IMR-90 (cell line): ENCODE data around the gene COL4A3. TPM values are rescaled to one million over a fixed set of nuclear protein-coding genes. Genes with fewer than 3 reads are reported as not detected.

Source experiments
- ATAC-seq: fragments of 200-7000 bp; cut with Tn5 transposase; 2 replicates; pipeline ENCODE4 v1.9.1; 2020; ENCODE audit warnings: low read depth, mild to moderate bottlenecking, moderate library complexity
- BruUV-seq: library from RNA; stranded (reverse); fragments of 400-500 nt; replicated peaks from 2 replicates; lab custom pipeline; 2021; lab: Mats Ljungman, UMichigan
- CTCF ChIA-PET: fragments of 300-600 bp; formaldehyde crosslinking; extraction: SDS; loops from one replicate; lab custom pipeline; 2021; ENCODE audit warnings: antibody characterized with exemption; lab: Yijun Ruan, JAX
- POLR2A ChIA-PET: fragments of 300-600 bp; sonication (Branson Sonifier 250); formaldehyde crosslinking; loops from one replicate; lab custom pipeline; 2022; ENCODE audit warnings: antibody characterized with exemption; ENCODE audit not compliant: unreplicated experiment; lab: Charles Lee
- DNase-seq: peaks from one replicate; pipeline ENCODE4 v3.0.0; 2013
- H2AFZ ChIP-seq: replicated peaks from 2 replicates; pipeline ENCODE3; 2013; ENCODE audit warnings: low read length, mild to moderate bottlenecking; ENCODE audit not compliant: poor library complexity
- H2AK5ac ChIP-seq: 2 replicates; pipeline ENCODE4 v1.6.1; 2013; ENCODE audit warnings: low read depth, low read length, inconsistent platforms
- H2AK9ac ChIP-seq: replicated peaks from 2 replicates; pipeline ENCODE3; 2013; ENCODE audit warnings: mild to moderate bottlenecking, low read depth, low read length, moderate library complexity; ENCODE audit not compliant: poor library complexity
- H2BK120ac ChIP-seq: 2 replicates; pipeline ENCODE4 v1.6.1; 2013; ENCODE audit warnings: low read depth, low read length, inconsistent platforms
- H2BK15ac ChIP-seq: 3 replicates; pipeline ENCODE4 v1.6.1; 2013; ENCODE audit warnings: low read depth, low read length, inconsistent platforms
- H2BK20ac ChIP-seq: 2 replicates; pipeline ENCODE4 v1.6.1; 2013; ENCODE audit warnings: low read depth, mild to moderate bottlenecking, inconsistent platforms, low read length, moderate library complexity
- H2BK5ac ChIP-seq: 2 replicates; pipeline ENCODE4 v1.6.1; 2013; ENCODE audit warnings: mild to moderate bottlenecking, low read depth, low read length, inconsistent platforms; ENCODE audit not compliant: poor library complexity, severe bottlenecking
- H3K14ac ChIP-seq: replicated peaks from 2 replicates; pipeline ENCODE4 v1.6.1; 2013; ENCODE audit warnings: low read depth, low read length, inconsistent platforms
- H3K18ac ChIP-seq: 2 replicates; pipeline ENCODE4 v1.6.1; 2013; ENCODE audit warnings: low read depth, low read length, control low read depth
- H3K23ac ChIP-seq: 2 replicates; pipeline ENCODE4 v1.6.1; 2013; ENCODE audit warnings: low read depth, low read length, inconsistent platforms
- H3K27ac ChIP-seq: 2 replicates; pipeline ENCODE4 v1.5.1; 2013; ENCODE audit warnings: mild to moderate bottlenecking, control low read depth, low read length; ENCODE audit not compliant: insufficient read depth
- H3K27me3 ChIP-seq: 2 replicates; pipeline ENCODE4 v1.6.1; 2013; ENCODE audit warnings: low read length; ENCODE audit not compliant: control insufficient read depth, insufficient read depth
- H3K36me3 ChIP-seq: 2 replicates; pipeline ENCODE4 v1.6.1; 2013; ENCODE audit warnings: low read length, mixed read lengths; ENCODE audit not compliant: control insufficient read depth, insufficient read depth
- H3K4ac ChIP-seq: 2 replicates; pipeline ENCODE4 v1.6.1; 2013; ENCODE audit warnings: low read depth, low read length, inconsistent platforms
- H3K4me1 ChIP-seq: 2 replicates; pipeline ENCODE4 v1.6.1; 2013; ENCODE audit warnings: low read length, mixed read lengths; ENCODE audit not compliant: control insufficient read depth, insufficient read depth
- H3K4me2 ChIP-seq: 2 replicates; pipeline ENCODE4 v1.6.1; 2013; ENCODE audit warnings: low read depth, mild to moderate bottlenecking, control low read depth, low read length, moderate library complexity
- H3K4me3 ChIP-seq: 2 replicates; pipeline ENCODE4 v1.5.1; 2013; ENCODE audit warnings: low read depth, mild to moderate bottlenecking, control low read depth, low read length, moderate library complexity; ENCODE audit not compliant: insufficient read depth
- H3K56ac ChIP-seq: 2 replicates; pipeline ENCODE4 v1.6.1; 2013; ENCODE audit warnings: low read length, inconsistent platforms; ENCODE audit not compliant: insufficient read depth; ENCODE audit errors: extremely low read depth
- H3K79me1 ChIP-seq, 2 experiments: 2 replicates each; pipeline ENCODE4 v1.6.1; 2013; ENCODE audit warnings: low read length in 2 of 2, inconsistent platforms in 1 of 2, low read depth in 1 of 2
- H3K9ac ChIP-seq: 2 replicates; pipeline ENCODE4 v1.6.1; 2013; ENCODE audit warnings: low read depth, low read length, control low read depth
- H3K9me1 ChIP-seq: 2 replicates; pipeline ENCODE4 v1.6.1; 2013; ENCODE audit warnings: low read length, inconsistent platforms; ENCODE audit not compliant: insufficient read depth
- H3K9me3 ChIP-seq: 2 replicates; pipeline ENCODE4 v1.6.1; 2013; ENCODE audit warnings: low read length; ENCODE audit not compliant: control insufficient read depth, insufficient read depth
- H4K20me1 ChIP-seq: 2 replicates; pipeline ENCODE4 v1.6.1; 2013; ENCODE audit warnings: low read length, inconsistent platforms; ENCODE audit not compliant: insufficient read depth
- H4K5ac ChIP-seq: 2 replicates; pipeline ENCODE4 v1.6.1; 2013; ENCODE audit warnings: mild to moderate bottlenecking, low read depth, low read length, control low read depth
- H4K8ac ChIP-seq, 2 experiments: 2 replicates each; pipeline ENCODE4 v1.6.1; 2013; ENCODE audit warnings: low read depth in 2 of 2, low read length in 2 of 2, control low read depth in 1 of 2, inconsistent platforms in 1 of 2
- H4K91ac ChIP-seq: 2 replicates; pipeline ENCODE4 v1.6.1; 2013; ENCODE audit warnings: low read depth, low read length, inconsistent platforms; ENCODE audit not compliant: insufficient read depth
- BHLHE40 ChIP-seq: fragments of 150-350 bp; IDR thresholded peaks from 2 replicates; pipeline ENCODE4 v1.6.1; 2016; ENCODE audit warnings: mild to moderate bottlenecking, low read depth, low read length
- ELK1 ChIP-seq: fragments of 150-350 bp; IDR thresholded peaks from 2 replicates; pipeline ENCODE4 v1.6.1; 2016; ENCODE audit warnings: low read depth, mild to moderate bottlenecking, low read length, moderate library complexity, borderline replicate concordance
- MAFK ChIP-seq: IDR thresholded peaks from 2 replicates; pipeline ENCODE4 v1.6.1; 2012; ENCODE audit warnings: low read depth, low read length, improper control_type of control experiment
- NFE2L2 ChIP-seq: fragments of 150-350 bp; IDR thresholded peaks from 2 replicates; pipeline ENCODE4 v1.6.1; 2016; ENCODE audit warnings: low read depth, mild to moderate bottlenecking, low read length
- POLR2A ChIP-seq: IDR thresholded peaks from 2 replicates; pipeline ENCODE4 v1.6.1; 2012; ENCODE audit warnings: mild to moderate bottlenecking, low read depth, low read length
- RAD21 ChIP-seq: IDR thresholded peaks from 2 replicates; pipeline ENCODE4 v1.6.1; 2012; ENCODE audit warnings: low read length, improper control_type of control experiment
- RFX5 ChIP-seq: IDR thresholded peaks from 2 replicates; pipeline ENCODE4 v1.8.0; 2012; ENCODE audit warnings: low read depth, mild to moderate bottlenecking, low read length, moderate library complexity
- SMC3 ChIP-seq: fragments of 150-350 bp; IDR thresholded peaks from 2 replicates; pipeline ENCODE4 v1.6.1; 2016; ENCODE audit warnings: low read depth, mild to moderate bottlenecking, antibody characterized with exemption, low read length, moderate library complexity
- WGBS, 2 experiments: methylation state at CpG; one replicate each; pipeline versions ENCODE4 v1.1.5 to v1.1.7; 2013; ENCODE audit warnings: missing lambda C conversion rate in 2 of 2; ENCODE audit not compliant: insufficient read length in 1 of 2; ENCODE audit errors: extremely low coverage in 2 of 2; 5-methylcytosine and 5-hydroxymethylcytosine counted together
- dilution Hi-C: fragments of 300-500 bp; cut with HindIII; formaldehyde crosslinking; loops from one replicate; pipeline ENCODE4 v1.14.3; 2018; ENCODE audit warnings: low sequenced_read_pairs; ENCODE audit not compliant: unreplicated experiment
- in situ Hi-C: fragments of 300-500 bp; cut with MboI; formaldehyde crosslinking; loops from 3 replicates; pipeline ENCODE4 v1.14.3; 2019; ENCODE audit warnings: low sequenced_read_pairs, inconsistent platforms, mixed read lengths
- intact Hi-C: fragments of 100-400 bp; cut with micrococcal nuclease; formaldehyde crosslinking; loops from 2 replicates; pipeline ENCODE4 v1.10.0; 2022
- polyA plus RNA-seq, 3 experiments: library from polyadenylated mRNA; depleted of rRNA; stranded (reverse); fragments of >200 nt; gene quantifications; 2 replicates each; pipeline ENCODE4 v1.2.3, GENCODE V29; 2012; ENCODE audit warnings: low replicate concordance in 1 of 3
- total RNA-seq: library from RNA; depleted of rRNA; stranded (reverse); fragments of >200 nt; gene quantifications from 2 replicates; pipeline ENCODE4 v1.2.3, GENCODE V29; 2012
- TF ChIP-seq, protein P1 (sequence below): fragments of 150-350 bp; IDR thresholded peaks from 2 replicates; pipeline ENCODE4 v1.6.1; 2017; ENCODE audit warnings: mild to moderate bottlenecking, antibody characterized with exemption, low read length, low read depth

Gene COL4A3
- total and polyA plus RNA-seq, 2 of the 4 experiments (the other 2 are of a cell fraction), result not detected

GRCh38 chr2:227124811-227125210 is 39.6 kb upstream of the COL4A3 start:
- CTCF ChIA-PET, result interaction anchor here (0.7 kb wide), 1 partner anchor 186 kb away, joined by 3 read pairs; no protein-coding TSS in a partner anchor
- in situ Hi-C loops (no loop called here), intact Hi-C loops (loop anchor here (10.0 kb wide), 2 partner anchors 200 to 350 kb away; partner anchors contain the start of genes AGFG1 and MFF), dilution Hi-C loops (no loop called here)
- Histone ChIP-seq H3K23ac (no peak overlapping the region), H2AK5ac (no peak overlapping the region), H3K27ac (no peak overlapping the region), H2BK120ac (no peak overlapping the region), H3K14ac (no peak overlapping the region), H2BK15ac (no peak overlapping the region), H3K79me1 (no peaks in the 10 kb centered on the region), H3K27me3 (peaks cover 21% of the 10 kb centered on the region), H3K4ac (no peak overlapping the region), H3K18ac (no peak overlapping the region), H4K5ac (no peak overlapping the region), H2BK20ac (no peak overlapping the region), H4K8ac (no peak overlapping the region), H3K36me3 (no peaks in the 10 kb centered on the region), H3K56ac (no peak overlapping the region), H3K9ac (no peak overlapping the region), H4K91ac (no peak overlapping the region), H3K9me3 (no peaks in the 10 kb centered on the region), H4K20me1 (no peaks in the 10 kb centered on the region), H2BK5ac (no peak overlapping the region), H3K4me2 (no peak overlapping the region), H2AFZ (no peak overlapping the region), H3K4me1 (no peaks in the 10 kb centered on the region), H3K4me3 (no peak overlapping the region), H2AK9ac (no peak overlapping the region), H3K9me1 (no peaks in the 10 kb centered on the region)
- TF ChIP-seq POLR2A, result no peak
- no peak for TF ChIP-seq ELK1
- TF ChIP-seq, protein P1, sequence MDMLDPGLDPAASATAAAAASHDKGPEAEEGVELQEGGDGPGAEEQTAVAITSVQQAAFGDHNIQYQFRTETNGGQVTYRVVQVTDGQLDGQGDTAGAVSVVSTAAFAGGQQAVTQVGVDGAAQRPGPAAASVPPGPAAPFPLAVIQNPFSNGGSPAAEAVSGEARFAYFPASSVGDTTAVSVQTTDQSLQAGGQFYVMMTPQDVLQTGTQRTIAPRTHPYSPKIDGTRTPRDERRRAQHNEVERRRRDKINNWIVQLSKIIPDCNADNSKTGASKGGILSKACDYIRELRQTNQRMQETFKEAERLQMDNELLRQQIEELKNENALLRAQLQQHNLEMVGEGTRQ, result no peak
- TF ChIP-seq NFE2L2, result no peak
- TF ChIP-seq RAD21, result no peak
- no peak for TF ChIP-seq SMC3
- no peak for TF ChIP-seq MAFK
- no peak for TF ChIP-seq BHLHE40
- TF ChIP-seq RFX5, result no peak
- ATAC-seq, result no peak
- no TSS peak for BruUV-seq
- POLR2A ChIA-PET, result no interaction called here
- DNase-seq, result no peak
- no CpG with 5 or more reads among the region's 2 CpGs for WGBS, 2 experiments
